Measurements from ENCODE around the gene SLC22A2.

SLC22A2 gene

DNA sequence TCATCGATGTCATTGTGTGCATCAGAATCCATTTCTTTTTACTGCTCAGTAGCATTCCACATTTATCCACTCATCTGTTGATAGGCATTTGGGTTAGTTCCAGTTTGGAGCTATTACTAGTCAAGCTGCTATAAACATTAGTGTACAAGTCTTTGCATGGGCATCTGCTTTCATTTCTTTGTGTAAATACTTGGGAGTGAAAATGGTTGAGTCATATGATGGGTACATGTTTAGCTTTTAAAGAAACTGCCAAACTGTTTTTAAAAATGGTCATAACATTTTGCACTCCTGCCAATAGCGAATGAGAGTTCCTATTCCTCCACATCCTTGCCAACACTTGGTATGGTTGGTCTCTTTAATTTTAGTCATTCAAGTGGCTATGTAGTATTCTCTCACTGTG, 21.2 kb upstream of the SLC22A2 start:
- in situ Hi-C loops (cut with MboI; ENCODE audit: low pct_unique_long_range_greater_than_20kb, low sequenced_read_pairs, unreplicated experiment), result no loop called here
- no peak for DNase-seq (ENCODE audit: low spot score)
- no peak for TF ChIP-seq CTCF (IDR thresholded peaks at IDR 0.05; ENCODE audit: extremely low read depth, insufficient read depth, missing control alignments)

- in situ Hi-C loops (cut with MboI; ENCODE audit: low pct_unique_long_range_greater_than_20kb, low sequenced_read_pairs, unreplicated experiment), result no loop called here
- TF ChIP-seq CTCF (IDR thresholded peaks at IDR 0.05; ENCODE audit: extremely low read depth, insufficient read depth, missing control alignments), result no peak
- no peak for DNase-seq (ENCODE audit: low spot score)
Observed at GRCh38 chr6:160278786-160279310, 20.2 kb upstream of the SLC22A2 start.

DNA sequence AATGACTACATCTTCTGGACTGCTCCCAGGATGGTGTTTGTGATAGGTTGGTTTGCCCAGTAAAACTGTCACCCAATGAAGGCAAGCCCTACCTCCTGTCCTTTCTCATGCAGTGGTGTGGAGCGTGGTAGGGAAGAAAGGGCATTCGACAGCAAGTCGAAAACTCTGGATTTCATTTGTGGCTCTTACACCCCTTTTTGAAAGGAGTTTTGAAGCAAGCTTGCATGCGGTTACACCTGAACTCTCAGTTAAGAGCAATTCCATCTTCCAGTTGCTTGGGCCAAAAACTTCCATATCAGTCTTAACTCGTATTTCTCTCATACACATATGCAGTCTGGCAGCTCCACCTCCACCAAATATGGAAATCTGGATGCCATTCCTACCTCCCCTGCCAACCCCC, 19.7 kb upstream of the SLC22A2 start:
- TF ChIP-seq CTCF (IDR thresholded peaks at IDR 0.05; ENCODE audit: extremely low read depth, insufficient read depth, missing control alignments), result no peak
- no peak for DNase-seq (ENCODE audit: low spot score)
- in situ Hi-C loops (cut with MboI; ENCODE audit: low pct_unique_long_range_greater_than_20kb, low sequenced_read_pairs, unreplicated experiment), result no loop called here

DNA sequence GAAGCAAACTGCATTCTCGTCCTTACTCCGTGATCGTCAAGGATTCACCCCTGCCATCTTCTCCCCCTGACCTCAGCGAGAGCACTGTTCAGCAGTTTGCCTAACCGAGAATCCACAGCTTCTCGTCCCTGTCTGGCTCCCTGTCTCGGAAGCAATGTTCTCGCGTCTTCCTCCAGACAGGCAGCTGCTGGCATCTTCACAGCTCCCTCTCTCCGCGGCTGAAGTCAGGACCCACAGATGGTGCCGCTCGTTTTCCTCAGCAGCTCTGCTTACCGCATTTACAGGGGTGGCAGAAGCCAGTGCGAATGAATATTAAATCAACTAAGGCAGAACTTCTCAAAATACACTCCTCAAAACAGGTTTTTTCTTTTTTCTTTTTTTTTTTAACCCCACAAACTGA, 18.9 kb upstream of the SLC22A2 start:
- no peak for TF ChIP-seq CTCF (IDR thresholded peaks at IDR 0.05; ENCODE audit: extremely low read depth, insufficient read depth, missing control alignments)
- in situ Hi-C loops (cut with MboI; ENCODE audit: low pct_unique_long_range_greater_than_20kb, low sequenced_read_pairs, unreplicated experiment), result no loop called here
- no peak for DNase-seq (ENCODE audit: low spot score)

DNA sequence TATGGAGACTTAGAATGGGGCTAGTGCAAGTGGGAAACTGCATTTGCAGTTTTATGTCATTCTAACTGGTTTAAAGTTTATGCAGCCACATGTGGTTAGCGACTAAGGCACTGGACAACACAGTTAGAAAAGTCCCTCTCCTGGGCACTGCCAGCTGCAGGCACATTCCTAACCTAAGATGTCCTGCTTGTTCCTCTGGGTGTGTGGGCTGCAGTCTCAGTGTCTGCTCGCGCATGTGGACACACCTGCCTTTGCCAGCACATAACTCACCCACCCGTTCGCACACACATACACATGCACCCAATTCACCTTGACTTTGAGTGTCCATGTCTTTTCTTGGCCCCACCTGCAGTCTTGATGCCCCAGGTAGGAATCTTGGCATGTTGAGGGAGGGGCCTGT, 18.5 kb upstream of the SLC22A2 start:
- DNase-seq (ENCODE audit: low spot score), result no peak

DNA sequence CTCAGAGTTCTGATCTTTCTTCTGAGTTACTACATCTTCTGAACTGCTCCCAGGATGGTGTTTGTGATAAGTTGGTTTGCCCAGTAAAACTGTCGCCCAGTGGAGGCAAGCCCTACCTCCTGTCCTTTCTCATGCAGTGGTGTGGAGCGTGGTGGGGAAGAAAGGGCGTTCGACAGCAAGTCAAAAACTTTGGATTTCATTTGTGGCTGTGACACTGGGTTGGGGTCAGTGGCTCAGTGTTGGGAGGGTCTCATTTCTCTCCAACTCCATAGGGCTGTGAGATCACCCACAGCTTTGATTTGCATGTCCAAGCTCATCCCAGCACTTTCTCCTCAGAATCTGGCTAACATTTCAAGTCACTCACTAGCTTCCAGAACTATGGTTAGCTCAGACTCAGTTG, 17.5 kb upstream of the SLC22A2 start:
- no peak for TF ChIP-seq CTCF (IDR thresholded peaks at IDR 0.05; ENCODE audit: extremely low read depth, insufficient read depth, missing control alignments)
- in situ Hi-C loops (cut with MboI; ENCODE audit: low pct_unique_long_range_greater_than_20kb, low sequenced_read_pairs, unreplicated experiment), result no loop called here
- DNase-seq (ENCODE audit: low spot score), result no peak

More for the DNA sequence above, 18.5 kb upstream of the SLC22A2 start:
- no peak for TF ChIP-seq CTCF (IDR thresholded peaks at IDR 0.05; ENCODE audit: extremely low read depth, insufficient read depth, missing control alignments)
- in situ Hi-C loops (cut with MboI; ENCODE audit: low pct_unique_long_range_greater_than_20kb, low sequenced_read_pairs, unreplicated experiment), result no loop called here

- DNase-seq (ENCODE audit: low spot score), result no peak
- in situ Hi-C loops (cut with MboI; ENCODE audit: low pct_unique_long_range_greater_than_20kb, low sequenced_read_pairs, unreplicated experiment), result no loop called here
Observed at GRCh38 chr6:160275511-160276003, 16.9 kb upstream of the SLC22A2 start.

More at GRCh38 chr6:160275511-160276003, 16.9 kb upstream of the SLC22A2 start:
- no peak for TF ChIP-seq CTCF (IDR thresholded peaks at IDR 0.05; ENCODE audit: extremely low read depth, insufficient read depth, missing control alignments)
